PFSK-1 (cell line): ENCODE measurements around the gene CCDC136.

ENCODE experiments used
- FOXP2 ChIP-seq: optimal IDR thresholded peaks from 2 replicates; pipeline ENCODE3; 2011; ENCODE audit warnings: borderline replicate concordance, control low read depth, inconsistent platforms; ENCODE audit not compliant: insufficient read depth; ENCODE audit errors: extremely low read length, extremely low read depth
- POLR2AphosphoS5 ChIP-seq: IDR thresholded peaks from 2 replicates; pipeline ENCODE4 v1.6.1; 2012; ENCODE audit warnings: low read depth, mild to moderate bottlenecking, control low read depth, low read length, moderate library complexity
- SIN3A ChIP-seq: IDR thresholded peaks from 2 replicates; pipeline ENCODE4 v1.6.1; 2012; ENCODE audit warnings: mild to moderate bottlenecking, low read length, moderate library complexity, borderline replicate concordance; ENCODE audit not compliant: insufficient read depth
- TAF1 ChIP-seq: IDR thresholded peaks from 2 replicates; pipeline ENCODE4 v1.6.1; 2012; ENCODE audit warnings: low read length, control low read depth, borderline replicate concordance; ENCODE audit not compliant: insufficient read depth
- TF ChIP-seq, protein P1 (sequence below), 2 experiments: IDR thresholded peaks; 2 replicates each; pipeline versions ENCODE4 v1.6.1 to v1.8.0; 2011 to 2012; ENCODE audit warnings: low read depth in 2 of 2, low read length in 2 of 2, control low read depth in 1 of 2, inconsistent platforms in 1 of 2, mild to moderate bottlenecking in 1 of 2, moderate library complexity in 1 of 2; ENCODE audit not compliant: insufficient read depth in 1 of 2

CCDC136 gene

DNA sequence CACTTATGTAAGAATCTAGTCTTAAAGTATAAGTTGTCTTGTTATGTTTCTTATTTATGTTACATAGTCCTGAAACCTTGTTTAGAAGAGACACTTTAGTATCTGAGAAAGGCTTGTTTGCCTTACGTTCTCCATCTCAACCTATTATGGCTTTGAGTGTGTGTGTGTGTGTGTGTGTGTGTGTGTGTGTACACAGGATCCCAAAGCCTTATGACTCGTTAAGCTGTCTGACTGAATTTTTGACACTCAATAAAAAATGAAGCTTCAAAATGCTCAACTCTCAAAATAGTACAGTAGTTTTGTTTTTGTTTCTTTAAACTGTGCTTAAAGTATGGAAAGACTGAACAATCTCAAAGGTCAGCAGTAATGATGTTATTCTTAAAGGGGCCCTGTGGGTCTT, 34.6 kb upstream of the CCDC136 start:
- TF ChIP-seq FOXP2 (no peak), POLR2AphosphoS5 (no peak), SIN3A (no peak), TAF1 (no peak)
- TF ChIP-seq, protein P1, sequence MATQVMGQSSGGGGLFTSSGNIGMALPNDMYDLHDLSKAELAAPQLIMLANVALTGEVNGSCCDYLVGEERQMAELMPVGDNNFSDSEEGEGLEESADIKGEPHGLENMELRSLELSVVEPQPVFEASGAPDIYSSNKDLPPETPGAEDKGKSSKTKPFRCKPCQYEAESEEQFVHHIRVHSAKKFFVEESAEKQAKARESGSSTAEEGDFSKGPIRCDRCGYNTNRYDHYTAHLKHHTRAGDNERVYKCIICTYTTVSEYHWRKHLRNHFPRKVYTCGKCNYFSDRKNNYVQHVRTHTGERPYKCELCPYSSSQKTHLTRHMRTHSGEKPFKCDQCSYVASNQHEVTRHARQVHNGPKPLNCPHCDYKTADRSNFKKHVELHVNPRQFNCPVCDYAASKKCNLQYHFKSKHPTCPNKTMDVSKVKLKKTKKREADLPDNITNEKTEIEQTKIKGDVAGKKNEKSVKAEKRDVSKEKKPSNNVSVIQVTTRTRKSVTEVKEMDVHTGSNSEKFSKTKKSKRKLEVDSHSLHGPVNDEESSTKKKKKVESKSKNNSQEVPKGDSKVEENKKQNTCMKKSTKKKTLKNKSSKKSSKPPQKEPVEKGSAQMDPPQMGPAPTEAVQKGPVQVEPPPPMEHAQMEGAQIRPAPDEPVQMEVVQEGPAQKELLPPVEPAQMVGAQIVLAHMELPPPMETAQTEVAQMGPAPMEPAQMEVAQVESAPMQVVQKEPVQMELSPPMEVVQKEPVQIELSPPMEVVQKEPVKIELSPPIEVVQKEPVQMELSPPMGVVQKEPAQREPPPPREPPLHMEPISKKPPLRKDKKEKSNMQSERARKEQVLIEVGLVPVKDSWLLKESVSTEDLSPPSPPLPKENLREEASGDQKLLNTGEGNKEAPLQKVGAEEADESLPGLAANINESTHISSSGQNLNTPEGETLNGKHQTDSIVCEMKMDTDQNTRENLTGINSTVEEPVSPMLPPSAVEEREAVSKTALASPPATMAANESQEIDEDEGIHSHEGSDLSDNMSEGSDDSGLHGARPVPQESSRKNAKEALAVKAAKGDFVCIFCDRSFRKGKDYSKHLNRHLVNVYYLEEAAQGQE (IDR thresholded peaks at IDR 0.05; ENCODE audit: insufficient read depth in 1 of 2, low read depth in 2 of 2, low read length in 2 of 2) = no peak

DNA sequence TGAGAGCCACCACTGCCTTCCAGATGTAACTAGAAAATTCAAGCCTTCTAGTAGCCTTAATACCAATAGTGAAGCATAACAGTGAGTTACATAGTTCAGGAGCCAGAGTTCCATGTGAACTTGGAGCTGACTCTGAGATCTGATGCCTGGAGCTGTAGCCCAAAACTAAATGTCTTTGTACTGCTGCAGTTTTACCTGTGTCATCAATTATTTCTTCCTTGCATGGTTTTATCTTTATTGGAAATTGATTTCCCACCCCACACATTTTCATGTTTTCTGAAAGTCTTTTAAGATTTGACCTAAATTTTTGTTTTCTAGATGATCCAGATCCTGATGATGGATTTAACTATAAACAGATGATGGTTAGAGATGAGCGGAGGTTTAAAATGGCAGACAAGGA, 33.2 kb upstream of the CCDC136 start:
- TF ChIP-seq TAF1 (no peak), SIN3A (no peak), POLR2AphosphoS5 (no peak), FOXP2 (no peak)
- TF ChIP-seq, protein P1 (IDR thresholded peaks at IDR 0.05; ENCODE audit: insufficient read depth in 1 of 2, low read depth in 2 of 2, low read length in 2 of 2) = no peak

DNA sequence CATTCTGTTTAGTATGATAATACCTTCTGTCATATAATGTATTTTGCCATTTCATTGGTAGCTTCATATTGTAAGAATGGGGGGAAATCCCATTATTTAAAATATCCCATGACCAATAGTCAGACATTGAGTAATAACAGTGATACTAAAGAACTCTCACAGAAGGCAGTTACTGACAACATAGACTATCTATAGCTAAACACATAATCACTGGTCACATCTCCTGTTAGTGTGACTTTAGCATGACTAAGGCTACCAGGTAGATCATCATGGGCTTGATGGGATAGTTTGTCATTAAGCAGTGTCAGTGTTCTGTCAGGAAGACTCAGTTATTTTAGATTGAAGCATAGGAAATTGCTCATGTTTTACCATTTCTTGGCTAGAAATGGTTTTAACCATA, 32.5 kb upstream of the CCDC136 start:
- TF ChIP-seq SIN3A (no peak), TAF1 (no peak), FOXP2 (no peak)

DNA sequence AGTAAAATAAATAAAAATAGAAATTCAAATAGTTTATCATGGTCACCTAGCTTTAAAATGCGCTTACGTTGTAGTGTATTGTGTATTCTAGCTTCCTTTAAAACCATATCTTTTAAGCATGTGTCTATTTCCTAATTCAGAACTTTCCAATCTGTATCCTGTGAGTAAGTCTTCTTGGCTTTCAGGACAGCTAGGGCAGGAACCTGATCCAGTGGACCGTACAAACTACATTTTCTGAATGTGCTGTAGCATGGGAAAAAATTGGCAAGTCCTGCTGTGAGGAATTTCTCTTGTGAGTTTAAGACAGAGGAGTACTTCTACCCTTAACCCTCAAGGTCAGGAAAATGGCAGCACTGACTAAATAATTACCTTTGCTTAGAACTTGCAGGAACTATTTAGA, 28.2 kb upstream of the CCDC136 start:
- no peak for TF ChIP-seq POLR2AphosphoS5
- no peak for TF ChIP-seq SIN3A
- TF ChIP-seq TAF1 = no peak
- TF ChIP-seq, protein P1 (IDR thresholded peaks at IDR 0.05; ENCODE audit: insufficient read depth in 1 of 2, low read depth in 2 of 2, low read length in 2 of 2) = no peak
- TF ChIP-seq FOXP2 = no peak

DNA sequence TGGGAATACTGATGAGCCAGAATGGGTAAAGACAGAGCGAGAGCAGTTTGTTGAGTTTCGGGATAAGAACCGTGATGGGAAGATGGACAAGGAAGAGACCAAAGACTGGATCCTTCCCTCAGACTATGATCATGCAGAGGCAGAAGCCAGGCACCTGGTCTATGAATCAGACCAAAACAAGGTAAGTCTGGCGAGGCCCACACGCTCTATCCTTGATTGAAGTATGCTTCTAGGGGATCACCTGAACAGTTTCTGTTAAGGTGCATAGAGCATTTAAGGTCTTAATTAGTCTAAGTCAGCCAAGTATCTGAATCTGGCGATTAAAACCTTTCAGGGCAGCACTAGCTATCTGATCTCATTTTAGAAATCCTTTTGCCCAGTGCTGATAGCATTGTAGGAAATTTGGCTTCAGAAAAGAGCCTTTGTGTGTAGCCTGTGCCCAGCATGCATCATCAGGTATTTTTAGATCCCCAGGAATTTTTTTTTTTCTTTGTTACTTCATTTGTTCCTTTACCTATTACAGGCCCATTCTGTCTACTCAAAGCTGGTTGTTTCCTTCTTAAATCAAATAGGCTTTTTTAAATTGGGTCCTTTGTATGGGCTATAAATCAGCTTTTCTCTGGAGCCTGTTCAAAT, 24.2 kb upstream of the CCDC136 start:
- no peak for TF ChIP-seq TAF1
- TF ChIP-seq, protein P1 (IDR thresholded peaks at IDR 0.05; ENCODE audit: insufficient read depth in 1 of 2, low read depth in 2 of 2, low read length in 2 of 2) = no peak
- 0 out of 2 replicates have a peak, but pooled peaks have one; percentile 22 for TF ChIP-seq POLR2AphosphoS5
- no peak for TF ChIP-seq SIN3A
